Calu3 (cell line): ENCODE results near the gene GET4. TPM values are rescaled to one million over a fixed set of nuclear protein-coding genes. Genes with fewer than 3 reads are reported as not detected.

Experiments used
- BruUV-seq: library from RNA; stranded (reverse); fragments of 400-500 nt; replicated peaks from 2 replicates; lab custom pipeline; 2021; lab: Mats Ljungman, UMichigan
- CTCF ChIA-PET: fragments of 300-600 bp; sonication (Branson Sonifier 250); formaldehyde crosslinking; loops from one replicate; lab custom pipeline; 2022; ENCODE audit warnings: antibody characterized with exemption; lab: Charles Lee
- DNase-seq: peaks from one replicate; pipeline ENCODE4 v3.0.0; 2022
- H3K27ac Mint-ChIP-seq: one replicate; pipeline ENCODE4 v1.8.0; 2022; ENCODE audit warnings: mixed read lengths; ENCODE audit not compliant: unreplicated experiment
- H3K27me3 Mint-ChIP-seq: one replicate; pipeline ENCODE4 v1.8.0; 2022; ENCODE audit warnings: mixed read lengths; ENCODE audit not compliant: unreplicated experiment
- H3K36me3 Mint-ChIP-seq: one replicate; pipeline ENCODE4 v1.8.0; 2022; ENCODE audit warnings: mild to moderate bottlenecking, moderate library complexity, mixed read lengths; ENCODE audit not compliant: insufficient read depth, unreplicated experiment
- H3K4me1 Mint-ChIP-seq: one replicate; pipeline ENCODE4 v1.8.0; 2022; ENCODE audit warnings: mild to moderate bottlenecking, low read depth, mixed read lengths; ENCODE audit not compliant: unreplicated experiment
- H3K4me3 Mint-ChIP-seq: one replicate; pipeline ENCODE4 v1.8.0; 2022; ENCODE audit warnings: mild to moderate bottlenecking, low read depth, moderate library complexity, mixed read lengths; ENCODE audit not compliant: unreplicated experiment
- H3K9me3 Mint-ChIP-seq: one replicate; pipeline ENCODE4 v1.8.0; 2022; ENCODE audit warnings: low read depth, mixed read lengths; ENCODE audit not compliant: unreplicated experiment
- intact Hi-C: fragments of 100-400 bp; cut with micrococcal nuclease; formaldehyde crosslinking; loops from one replicate; pipeline ENCODE4 v1.10.0; 2022; ENCODE audit not compliant: unreplicated experiment
- total RNA-seq: library from RNA; stranded (reverse); gene quantifications from 2 replicates; pipeline ENCODE4 v1.2.3, GENCODE V29; 2022
- TF ChIP-seq, protein P1 (sequence below): fragments of 200-600 bp; IDR thresholded peaks from one replicate; pipeline ENCODE4 v1.8.0; 2022; ENCODE audit warnings: antibody characterized with exemption; ENCODE audit not compliant: unreplicated experiment

GET4 gene
- total RNA-seq, 1 experiment from 2014 or later: 145 TPM

DNA sequence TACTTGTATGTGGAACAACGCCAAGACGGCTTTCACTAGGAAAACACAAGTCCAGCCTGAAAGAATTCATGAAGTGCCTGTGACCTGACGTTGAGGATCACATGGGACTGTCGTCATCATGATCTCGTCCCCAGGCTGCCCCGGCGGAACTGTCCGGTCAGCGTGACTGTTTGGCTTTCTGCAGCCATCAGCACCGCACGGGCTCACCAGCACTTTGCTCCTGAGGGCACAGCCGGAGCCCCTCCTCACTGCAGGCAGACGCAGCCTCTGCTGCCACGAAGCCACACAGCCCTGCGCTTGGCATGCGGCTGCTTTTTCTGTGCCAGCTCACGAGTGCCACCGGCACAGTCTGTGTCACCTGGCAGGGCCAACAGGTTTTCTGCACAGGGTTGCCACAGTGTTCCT is 9.4 kb upstream of the GET4 start:
- no peak for DNase-seq
- H3K9me3 Mint-ChIP-seq: no peaks in the 10 kb centered on the region
- TF ChIP-seq, protein P1, sequence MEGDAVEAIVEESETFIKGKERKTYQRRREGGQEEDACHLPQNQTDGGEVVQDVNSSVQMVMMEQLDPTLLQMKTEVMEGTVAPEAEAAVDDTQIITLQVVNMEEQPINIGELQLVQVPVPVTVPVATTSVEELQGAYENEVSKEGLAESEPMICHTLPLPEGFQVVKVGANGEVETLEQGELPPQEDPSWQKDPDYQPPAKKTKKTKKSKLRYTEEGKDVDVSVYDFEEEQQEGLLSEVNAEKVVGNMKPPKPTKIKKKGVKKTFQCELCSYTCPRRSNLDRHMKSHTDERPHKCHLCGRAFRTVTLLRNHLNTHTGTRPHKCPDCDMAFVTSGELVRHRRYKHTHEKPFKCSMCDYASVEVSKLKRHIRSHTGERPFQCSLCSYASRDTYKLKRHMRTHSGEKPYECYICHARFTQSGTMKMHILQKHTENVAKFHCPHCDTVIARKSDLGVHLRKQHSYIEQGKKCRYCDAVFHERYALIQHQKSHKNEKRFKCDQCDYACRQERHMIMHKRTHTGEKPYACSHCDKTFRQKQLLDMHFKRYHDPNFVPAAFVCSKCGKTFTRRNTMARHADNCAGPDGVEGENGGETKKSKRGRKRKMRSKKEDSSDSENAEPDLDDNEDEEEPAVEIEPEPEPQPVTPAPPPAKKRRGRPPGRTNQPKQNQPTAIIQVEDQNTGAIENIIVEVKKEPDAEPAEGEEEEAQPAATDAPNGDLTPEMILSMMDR: no peak
- CTCF ChIA-PET: interaction anchor here (1.3 kb wide), 1 partner anchor 54 kb away, joined by 3 read pairs; no protein-coding TSS in a partner anchor
- intact Hi-C loops: no loop called here
- H3K4me1 Mint-ChIP-seq: no peaks in the 10 kb centered on the region
- no peaks in the 10 kb centered on the region for H3K27me3 Mint-ChIP-seq
- H3K27ac Mint-ChIP-seq: no peak overlapping the region
- H3K4me3 Mint-ChIP-seq: no peak overlapping the region
- peaks cover 69% of the 10 kb centered on the region for H3K36me3 Mint-ChIP-seq
- no TSS peak for BruUV-seq

DNA sequence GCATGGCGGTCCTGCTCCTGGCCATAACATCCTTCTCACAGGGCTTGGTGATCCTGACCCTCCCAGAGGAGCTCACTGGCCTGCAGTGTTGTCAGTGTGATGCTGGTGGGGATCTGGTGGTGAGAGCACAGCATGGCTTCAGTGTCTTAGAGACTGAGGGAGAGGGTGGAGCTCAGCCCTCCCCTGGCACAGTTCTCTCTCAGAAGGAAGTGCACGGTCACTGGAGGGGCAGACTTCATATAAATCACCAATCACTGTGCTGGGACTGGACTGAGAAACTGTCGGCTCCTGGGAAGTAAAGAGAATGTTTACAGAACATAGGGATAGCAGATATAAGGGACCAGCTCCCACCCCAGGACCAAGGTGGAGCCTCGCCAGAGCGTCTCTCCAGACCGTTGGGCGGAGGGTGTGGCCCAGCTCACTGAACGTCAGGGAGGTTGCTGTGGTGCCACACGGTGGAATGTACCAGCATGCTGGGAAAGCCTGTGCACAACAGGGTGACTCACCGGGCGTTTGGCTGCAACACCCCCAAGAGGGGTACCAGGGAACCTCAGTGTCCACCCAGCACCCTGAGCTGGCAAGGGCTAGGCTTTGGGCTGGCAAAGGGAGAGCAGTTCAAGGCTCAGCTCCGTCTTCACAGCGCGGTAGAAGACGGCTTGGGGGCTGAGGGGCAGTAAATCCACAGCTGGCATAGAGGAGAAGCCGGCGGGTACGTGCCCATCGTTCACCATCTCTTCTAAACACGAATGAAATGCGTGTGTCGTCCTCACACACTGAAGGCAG is 8.8 kb upstream of the GET4 start:
- TF ChIP-seq, protein P1: no peak
- Mint-ChIP-seq H3K27ac (no peak overlapping the region), H3K4me3 (no peak overlapping the region), H3K27me3 (no peaks in the 10 kb centered on the region), H3K4me1 (no peaks in the 10 kb centered on the region), H3K36me3 (peaks cover 69% of the 10 kb centered on the region), H3K9me3 (no peaks in the 10 kb centered on the region)
- no TSS peak for BruUV-seq
- intact Hi-C loops: no loop called here
- CTCF ChIA-PET: interaction anchor here (1.3 kb wide), 1 partner anchor 55 kb away, joined by 3 read pairs; no protein-coding TSS in a partner anchor
- no peak for DNase-seq

DNA sequence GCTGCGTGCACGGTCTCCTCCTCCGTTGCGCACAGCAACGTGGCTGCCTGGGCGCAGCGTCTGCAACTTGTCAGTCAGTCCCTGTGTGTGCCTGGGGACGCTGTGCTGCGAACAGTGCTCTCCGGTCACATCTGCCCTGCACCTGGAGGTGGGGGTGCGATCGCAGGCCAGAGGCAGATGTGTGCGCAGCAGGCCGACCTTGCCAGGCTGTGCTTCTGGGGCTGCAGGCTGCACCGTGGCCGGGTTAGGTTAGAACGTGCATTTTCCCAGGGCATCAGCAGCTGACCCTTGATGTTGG is 8.2 kb upstream of the GET4 start:
- no peaks in the 10 kb centered on the region for H3K9me3 Mint-ChIP-seq
- H3K27me3 Mint-ChIP-seq: no peaks in the 10 kb centered on the region
- no TSS peak for BruUV-seq
- peaks cover 69% of the 10 kb centered on the region for H3K36me3 Mint-ChIP-seq
- H3K4me1 Mint-ChIP-seq: peaks cover 2% of the 10 kb centered on the region
- DNase-seq: no peak
- CTCF ChIA-PET: interaction anchor here (1.3 kb wide), 1 partner anchor 55 kb away, joined by 3 read pairs; no protein-coding TSS in a partner anchor
- TF ChIP-seq, protein P1: no peak
- no peak overlapping the region for H3K4me3 Mint-ChIP-seq
- H3K27ac Mint-ChIP-seq: no peak overlapping the region
- intact Hi-C loops: no loop called here

DNA sequence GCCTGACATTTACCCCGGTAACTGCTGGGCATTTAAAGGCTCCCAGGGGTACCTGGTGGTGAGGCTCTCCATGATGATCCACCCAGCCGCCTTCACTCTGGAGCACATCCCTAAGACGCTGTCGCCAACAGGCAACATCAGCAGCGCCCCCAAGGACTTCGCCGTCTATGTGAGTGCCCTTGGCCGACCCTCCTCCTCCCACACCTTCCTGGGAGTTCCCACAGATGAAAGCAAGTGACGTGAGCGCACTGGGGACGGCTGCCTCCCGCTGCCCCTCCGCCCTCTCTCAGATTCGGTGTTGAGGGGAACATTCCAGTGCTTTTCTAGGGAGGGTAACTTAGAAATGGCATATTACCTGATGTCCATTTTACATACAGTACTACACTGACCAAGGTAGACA is 7.0 kb upstream of the GET4 start:
- Mint-ChIP-seq H3K27me3 (no peaks in the 10 kb centered on the region), H3K27ac (no peak overlapping the region), H3K9me3 (no peaks in the 10 kb centered on the region), H3K36me3 (peaks cover 73% of the 10 kb centered on the region), H3K4me3 (no peak overlapping the region), H3K4me1 (peaks cover 10% of the 10 kb centered on the region)
- intact Hi-C loops: no loop called here
- CTCF ChIA-PET: interaction anchor here (0.7 kb wide), 1 partner anchor 551 kb away, joined by 3 read pairs; no protein-coding TSS in a partner anchor
- no peak for DNase-seq
- no TSS peak for BruUV-seq
- TF ChIP-seq, protein P1: no peak
